GM18909 (cell line): Measurements from ENCODE around the gene ZYG11B.
"Not testable (repeated sequence)": the region's sequence is repeated elsewhere in the genome, so short reads cannot be mapped to it uniquely, and the experiment has no call there.

Source experiments
- ATAC-seq: cut with Tn5 transposase; IDR thresholded peaks from one replicate; pipeline ENCODE4 v1.9.1; 2021; ENCODE audit warnings: mild to moderate bottlenecking; ENCODE audit not compliant: unreplicated experiment, poor library complexity

Gene ZYG11B

DNA sequence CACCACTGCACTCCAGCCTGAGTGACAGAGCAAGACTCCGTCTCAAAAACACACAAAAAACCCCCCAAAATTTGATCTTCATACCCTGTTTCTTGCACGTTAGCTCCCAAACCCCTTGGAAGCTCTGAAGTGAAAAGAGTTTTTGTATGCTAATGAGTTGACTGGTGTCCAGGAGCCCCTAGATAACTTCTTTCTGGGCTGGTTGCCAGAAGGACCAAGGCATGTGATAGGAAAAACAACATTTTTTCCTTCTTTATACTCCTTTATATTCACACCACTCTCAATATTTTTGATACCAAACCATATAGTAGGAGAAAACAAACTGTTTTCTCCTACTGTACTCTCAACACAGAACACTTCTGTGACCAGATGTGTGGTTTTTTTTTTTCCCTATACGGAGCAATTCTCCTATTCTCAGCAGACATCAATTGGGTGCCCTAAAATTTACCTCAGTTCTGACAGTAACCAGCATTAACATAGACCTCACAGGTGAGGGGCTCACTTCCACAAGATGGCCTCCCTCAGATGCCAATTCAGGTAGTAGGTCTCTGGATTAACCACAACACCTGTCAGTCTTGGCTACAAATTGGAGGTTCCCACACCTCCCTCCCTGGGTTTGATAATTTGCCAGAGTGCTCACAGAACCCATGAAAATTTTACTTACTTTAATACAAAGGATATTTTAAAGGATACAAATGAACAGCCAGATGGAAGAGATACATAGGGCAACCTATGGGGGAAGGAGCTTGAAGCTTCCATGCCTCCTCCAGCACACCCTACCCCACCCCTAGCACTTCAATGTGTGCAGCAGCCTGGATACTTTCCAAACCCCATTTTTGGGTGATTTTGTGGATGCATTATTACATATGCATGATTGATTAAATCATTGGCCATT, 25.6 kb downstream of the ZYG11B start:
- no peak for ATAC-seq

- ATAC-seq, result no peak
Observed at GRCh38 chr1:52752484-52752826, 26.2 kb downstream of the ZYG11B start.

DNA sequence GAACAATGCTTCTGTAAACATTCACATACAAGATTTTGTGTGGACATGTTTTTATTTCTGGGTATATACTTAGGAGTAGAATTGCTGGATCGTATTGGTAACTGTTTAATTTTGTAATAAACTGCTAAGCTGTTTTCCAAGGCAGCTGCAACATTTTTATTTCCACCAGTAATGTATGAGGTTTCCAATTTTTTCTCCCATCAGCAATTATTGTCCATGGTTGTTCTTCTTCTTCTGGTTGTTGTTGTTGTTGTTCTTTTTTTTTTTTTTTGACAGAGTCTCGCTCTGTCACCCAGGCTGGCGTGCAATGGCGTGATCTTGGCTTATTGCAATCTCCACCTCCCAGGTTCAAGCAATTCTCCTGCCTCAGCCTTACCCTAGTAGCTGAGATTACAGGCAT, 26.9 kb downstream of the ZYG11B start:
- no peak for ATAC-seq

DNA sequence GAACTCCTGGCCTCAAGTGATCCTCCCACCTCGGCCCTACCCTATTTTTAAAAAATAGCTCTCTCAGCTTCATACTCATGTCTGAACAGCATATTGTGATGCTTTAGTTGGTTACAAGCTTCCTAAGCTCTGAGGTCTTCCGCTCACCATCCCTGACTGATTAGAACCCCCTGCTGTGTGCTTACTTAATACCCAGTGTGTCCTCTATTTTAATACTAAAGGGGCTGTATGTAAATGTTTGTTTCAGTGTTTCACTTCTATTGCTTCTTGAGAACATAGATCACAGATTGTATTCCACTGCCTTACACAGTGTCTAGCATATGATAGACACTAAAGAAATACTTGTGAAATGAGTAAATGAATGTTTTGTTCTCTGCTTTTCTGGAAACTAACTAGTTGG, 29.8 kb downstream of the ZYG11B start:
- ATAC-seq, result no peak

- ATAC-seq, result no peak
Observed at GRCh38 chr1:52759908-52760307, 33.7 kb downstream of the ZYG11B start.

DNA sequence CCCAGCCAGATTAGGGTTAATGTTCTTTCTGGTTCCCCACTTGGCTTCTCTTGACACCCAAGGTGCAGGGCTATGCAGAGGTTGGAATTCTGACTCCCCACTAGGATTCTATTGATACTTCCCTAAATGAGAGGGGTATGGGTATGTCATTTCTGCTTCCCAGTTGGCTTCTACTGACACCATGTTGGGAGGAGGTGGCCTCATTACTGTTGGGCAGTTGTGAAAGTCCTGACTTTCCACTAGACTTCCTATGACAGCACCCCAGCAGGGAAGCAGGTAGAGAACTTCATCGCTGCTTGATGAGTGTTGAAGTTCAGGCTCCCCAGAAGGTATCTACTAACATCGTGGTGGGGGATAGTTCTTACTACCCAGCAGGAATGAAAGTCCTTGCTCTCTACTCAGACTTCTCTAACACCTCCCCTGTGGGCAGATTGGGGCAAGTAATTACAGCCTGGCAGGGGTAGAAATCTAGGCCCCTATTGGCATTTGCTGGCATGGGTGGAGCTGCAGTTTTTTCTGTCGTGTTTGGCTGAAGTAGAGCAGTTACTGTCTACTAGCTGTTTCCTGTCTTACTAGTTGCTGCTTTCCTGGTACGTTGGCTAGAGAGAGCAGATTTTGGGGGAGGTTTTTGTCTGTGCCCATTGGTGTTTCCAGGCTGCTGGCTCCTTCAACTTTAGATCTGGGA, 41.5 kb downstream of the ZYG11B start:
- no peak for ATAC-seq

- ATAC-seq, result no peak
Observed at GRCh38 chr1:52769346-52770033, 43.2 kb downstream of the ZYG11B start.

- no peak for ATAC-seq
Observed at GRCh38 chr1:52771384-52771783, 45.1 kb downstream of the ZYG11B start.

GRCh38 chr1:52786148-52786547, 59.9 kb downstream of the ZYG11B start:
- no peak for ATAC-seq

DNA sequence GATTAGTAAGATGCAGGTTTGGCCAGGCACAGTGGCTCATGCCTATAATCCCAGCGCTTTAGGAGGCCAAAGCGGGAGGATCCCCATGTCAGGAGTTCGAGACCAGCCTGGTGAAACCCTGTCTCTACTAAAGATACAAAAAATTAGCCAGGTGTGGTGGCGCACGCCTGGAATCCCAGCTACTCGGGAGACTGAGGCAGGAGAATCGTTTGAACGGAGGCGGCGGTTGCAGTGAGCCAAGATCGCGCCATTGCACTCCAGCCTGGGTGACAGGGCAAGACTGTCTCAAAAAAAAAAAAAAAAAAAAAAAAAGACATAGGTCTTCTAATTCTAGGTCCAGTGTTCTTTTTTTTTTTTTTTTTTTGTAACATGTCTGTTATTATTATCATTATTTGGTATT, 64.2 kb downstream of the ZYG11B start:
- not testable (repeated sequence) for ATAC-seq

DNA sequence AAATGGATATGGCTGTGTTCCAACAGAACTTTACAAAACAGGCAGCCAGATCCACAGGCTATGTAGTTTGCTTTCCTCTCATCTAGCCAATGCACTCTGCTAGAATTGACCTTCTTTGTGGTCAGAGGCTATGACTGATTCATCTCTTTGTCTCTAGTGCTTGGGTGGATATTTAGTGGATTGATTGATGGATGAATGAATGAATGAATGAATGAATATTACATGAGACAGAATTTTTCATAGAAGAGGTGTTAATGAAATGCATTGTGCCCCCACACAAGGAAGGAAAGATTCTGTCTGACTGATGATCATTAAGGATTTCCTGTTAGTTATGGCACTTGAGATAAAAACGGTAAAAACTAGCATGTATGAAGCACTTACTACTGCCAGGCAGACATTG, 65.8 kb downstream of the ZYG11B start:
- no peak for ATAC-seq

DNA sequence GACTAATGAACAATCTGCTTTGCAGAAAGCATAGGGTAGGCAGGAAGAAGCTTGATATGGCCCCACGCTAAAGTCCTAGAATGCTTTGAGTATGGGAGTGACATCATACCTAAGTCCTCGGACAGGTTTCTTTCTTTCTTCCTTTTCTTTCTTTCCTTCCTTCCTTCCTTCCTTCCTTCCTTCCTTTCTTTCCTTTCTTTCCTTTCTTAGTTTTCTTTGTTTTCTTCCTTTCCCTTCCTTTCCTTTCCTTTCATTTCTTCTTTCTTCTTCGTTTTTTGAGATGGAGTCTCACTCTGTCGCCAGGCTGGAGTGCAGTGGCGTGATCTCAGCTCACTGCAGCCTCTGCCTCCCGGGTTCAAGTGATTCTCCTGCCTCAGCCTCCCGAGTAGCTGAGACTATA, 67.5 kb downstream of the ZYG11B start:
- not testable (repeated sequence) for ATAC-seq

- ATAC-seq, result no peak
Observed at GRCh38 chr1:52795464-52795863, 69.2 kb downstream of the ZYG11B start.

- no peak for ATAC-seq
Observed at GRCh38 chr1:52798331-52798730, 72.1 kb downstream of the ZYG11B start.

GRCh38 chr1:52801011-52801410, 74.8 kb downstream of the ZYG11B start:
- ATAC-seq, result no peak

- not testable (repeated sequence) for ATAC-seq
Observed at GRCh38 chr1:52804083-52804482, 77.8 kb downstream of the ZYG11B start.

DNA sequence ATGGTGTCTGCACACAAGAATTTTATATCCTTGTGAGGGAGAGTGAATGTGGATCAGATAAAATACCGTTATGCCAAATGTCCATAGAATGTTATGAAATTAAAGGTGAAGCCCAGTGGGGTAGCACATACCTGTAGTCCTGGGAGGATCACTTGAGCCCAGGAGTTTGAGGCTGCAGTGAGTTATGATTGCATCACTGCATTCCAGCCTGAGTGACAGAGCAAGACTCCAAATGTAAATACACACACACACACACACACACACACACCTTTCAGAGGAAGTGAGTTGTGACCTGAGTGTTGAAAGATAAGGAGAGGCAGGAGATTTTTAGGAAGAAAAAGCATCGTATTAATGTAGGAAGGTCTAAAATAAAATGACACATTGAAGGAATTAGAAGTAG, 88.2 kb downstream of the ZYG11B start:
- ATAC-seq, result no peak

- ATAC-seq, result not testable (repeated sequence)
Observed at GRCh38 chr1:52820830-52821229, 94.6 kb downstream of the ZYG11B start.

DNA sequence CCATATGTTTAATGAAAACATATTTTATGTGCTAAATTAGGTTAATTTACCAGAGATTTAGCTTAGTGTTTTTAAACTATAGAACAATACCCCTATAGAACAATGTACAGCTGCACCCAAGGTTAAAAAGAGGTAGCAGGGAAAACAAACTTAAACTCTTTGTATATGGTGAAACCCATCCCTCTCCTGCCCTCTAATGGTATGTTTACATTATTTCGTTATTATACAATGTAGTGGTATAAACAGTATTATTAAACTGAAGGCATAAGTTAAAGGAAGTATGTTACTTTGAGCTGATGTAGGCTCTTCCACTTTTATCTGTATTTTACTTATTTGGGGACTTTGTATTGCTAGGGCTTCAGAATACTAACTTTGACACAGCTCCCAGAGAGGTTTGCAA, 99.6 kb downstream of the ZYG11B start:
- no peak for ATAC-seq

GRCh38 chr1:52834798-52835197, 108.5 kb downstream of the ZYG11B start:
- no peak for ATAC-seq

DNA sequence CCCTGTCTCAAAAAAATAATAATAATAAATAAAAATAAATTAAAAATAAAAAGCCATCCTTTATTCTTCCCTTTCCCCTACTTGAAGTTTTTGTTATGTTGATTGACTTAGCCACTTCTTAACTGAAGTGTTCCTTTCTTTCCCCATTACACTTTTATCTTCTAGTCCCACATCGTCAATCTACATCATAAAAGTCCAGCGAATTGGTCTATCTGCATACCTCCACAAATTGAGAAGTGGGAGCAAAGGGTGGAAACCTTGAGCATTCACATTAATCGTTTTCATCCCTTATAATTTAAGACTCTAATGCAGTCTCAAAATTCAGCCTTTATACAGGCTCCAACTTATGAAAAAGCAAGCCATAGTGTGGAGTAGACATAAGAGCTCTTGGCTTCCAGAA, 109.8 kb downstream of the ZYG11B start:
- ATAC-seq, result no peak
